ENCODE data around the gene SLC2A9.

DNA sequence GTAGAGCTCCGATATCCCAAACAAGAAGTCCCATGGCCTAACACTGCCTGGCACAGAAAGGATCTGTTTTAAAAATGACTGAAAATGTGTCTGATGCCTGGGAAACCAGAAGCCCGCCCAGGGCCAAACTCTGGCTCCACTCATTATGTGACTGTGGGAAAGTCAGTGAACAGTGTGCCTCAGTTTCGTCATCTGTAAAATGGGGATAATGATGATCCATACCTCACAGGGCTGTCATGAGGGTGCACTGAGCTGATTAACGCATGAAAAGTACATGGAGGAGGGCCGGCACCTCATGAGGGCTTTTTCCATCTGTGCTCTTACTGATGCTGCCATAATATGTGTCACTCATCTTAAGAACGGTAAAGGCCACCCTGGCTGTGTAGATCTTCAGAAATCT is 5.1 kb downstream of the SLC2A9 start:
- TF ChIP-seq POLR2A (IDR thresholded peaks at IDR 0.05; ENCODE audit: low read length): no peak
- TF ChIP-seq GATA1 (IDR thresholded peaks at IDR 0.05; ENCODE audit: low read depth, low read length): no peak

Data from erythroblast (primary cell).